Lower leg skin (tissue), 4 donors: Measurements from ENCODE around the gene CDK5R1. TPM values are rescaled to one million over a fixed set of nuclear protein-coding genes. Genes with fewer than 3 reads are reported as not detected.

ENCODE experiments used
- DNase-seq, 2 donors: peaks; one replicate each; pipeline ENCODE4 v3.0.0-alpha.2; 2019; ENCODE audit warnings: low spot score in 2 of 2
- H3K4me3 ChIP-seq: fragments of 200-600 bp; sonication (generic); 2 replicates; pipeline ENCODE4 v1.5.1; 2017; ENCODE audit warnings: mild to moderate bottlenecking, low read depth; ENCODE audit not compliant: poor library complexity, severe bottlenecking
- CTCF ChIP-seq, 3 donors: fragments of 450-650 bp; IDR thresholded peaks; one replicate each; pipeline ENCODE4 v1.5.1; 2016; ENCODE audit warnings: antibody characterized with exemption in 3 of 3, mild to moderate bottlenecking in 3 of 3, moderate library complexity in 2 of 3
- POLR2A ChIP-seq, 2 donors: fragments of 450-650 bp; IDR thresholded peaks; one replicate each; pipeline ENCODE4 v1.6.1; 2016 to 2017; ENCODE audit warnings: antibody characterized with exemption in 2 of 2, mild to moderate bottlenecking in 1 of 2, moderate library complexity in 1 of 2
- WGBS, 2 donors: methylation state at CpG; one replicate each; pipeline ENCODE4 v1.1.5; 2018; 5-methylcytosine and 5-hydroxymethylcytosine counted together
- intact Hi-C: fragments of 100-400 bp; cut with DNase I; formaldehyde crosslinking; loops from one replicate; pipeline ENCODE4 v1.15.0; 2023; ENCODE audit warnings: low total_unique reads
- total RNA-seq, 4 donors: library from RNA; depleted of rRNA; stranded (reverse); fragments of >200 nt; gene quantifications; one replicate each; pipeline ENCODE4 v1.1.0, GENCODE V29; 2016

CDK5R1 gene
- total RNA-seq, 4 donors from 2014 or later = 3.3 to 5.8 (median 5.0) TPM

- H3K4me3 ChIP-seq = peak overlapping the region; percentile 32
- 8 to 12% methylated on average over 19 to 65 of the region's 72 CpGs for WGBS, 2 donors
- intact Hi-C loops = no loop called here
- no peak for TF ChIP-seq CTCF (IDR thresholded peaks at IDR 0.05)
- TF ChIP-seq POLR2A (IDR thresholded peaks at IDR 0.05) = no peak
- DNase-seq = no peak
Measured at GRCh38 chr17:32486111-32486700, 587 bp upstream of the CDK5R1 start.

- intact Hi-C loops = no loop called here
- peak overlapping the region; percentile 18 for H3K4me3 ChIP-seq
- no peak for DNase-seq
- no peak for TF ChIP-seq CTCF (IDR thresholded peaks at IDR 0.05)
- TF ChIP-seq POLR2A (IDR thresholded peaks at IDR 0.05) = no peak
- 51 to 61% methylated on average over 32 to 42 of the region's 59 CpGs for WGBS, 2 donors
Measured at GRCh38 chr17:32487473-32488176, 832 bp downstream of the CDK5R1 start.

GRCh38 chr17:32488177-32488542 is 1.4 kb downstream of the CDK5R1 start:
- intact Hi-C loops = no loop called here
- TF ChIP-seq CTCF (IDR thresholded peaks at IDR 0.05) (no peak), POLR2A (IDR thresholded peaks at IDR 0.05) (no peak)
- 91 to 95% methylated on average over 16 of the region's 16 CpGs for WGBS, 2 donors
- H3K4me3 ChIP-seq = no peak overlapping the region
- DNase-seq = peak in 1 of 2 donors; percentile 77

GRCh38 chr17:32488604-32489180 is 1.9 kb downstream of the CDK5R1 start:
- WGBS, 2 donors = 94 to 97% methylated on average over 13 of the region's 13 CpGs
- intact Hi-C loops = no loop called here
- TF ChIP-seq POLR2A (IDR thresholded peaks at IDR 0.05) (no peak), CTCF (IDR thresholded peaks at IDR 0.05) (no peak)
- H3K4me3 ChIP-seq = no peak overlapping the region
- peak in 1 of 2 donors; percentile 80 for DNase-seq

GRCh38 chr17:32489320-32490100 is 2.7 kb downstream of the CDK5R1 start:
- WGBS, 2 donors = 83 to 84% methylated on average over 10 of the region's 10 CpGs
- intact Hi-C loops = no loop called here
- TF ChIP-seq CTCF (IDR thresholded peaks at IDR 0.05) (no peak), POLR2A (IDR thresholded peaks at IDR 0.05) (no peak)
- H3K4me3 ChIP-seq = no peak overlapping the region
- DNase-seq = no peak
